ENCODE results near the gene CDKAL1.

Gene CDKAL1

DNA sequence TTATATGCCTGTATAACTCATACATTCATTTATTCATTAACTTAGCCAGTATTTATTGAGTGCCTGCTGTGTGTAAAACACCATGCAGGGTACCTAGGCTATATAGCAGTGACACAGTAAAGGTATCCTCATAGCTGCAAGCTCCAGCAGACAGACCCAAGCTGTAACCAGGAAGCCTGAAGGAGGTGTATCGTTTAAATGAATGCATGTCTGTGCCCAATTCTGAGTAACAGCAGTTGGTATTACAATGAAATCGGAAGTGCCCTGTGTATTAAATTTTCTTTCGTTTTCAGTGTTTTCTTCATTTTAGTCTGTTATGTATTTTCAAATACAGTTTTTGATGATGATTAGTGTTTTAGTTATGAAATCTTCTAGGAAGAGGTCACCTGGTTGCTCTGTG, 573.5 kb downstream of the CDKAL1 start:
- DNase-seq (ENCODE audit: low spot score), result no peak

GRCh38 chr6:21109391-21110178, 575.3 kb downstream of the CDKAL1 start:
- DNase-seq (ENCODE audit: low spot score), result peak; percentile 46

GRCh38 chr6:21110684-21111083, 576.4 kb downstream of the CDKAL1 start:
- DNase-seq (ENCODE audit: low spot score), result no peak

DNA sequence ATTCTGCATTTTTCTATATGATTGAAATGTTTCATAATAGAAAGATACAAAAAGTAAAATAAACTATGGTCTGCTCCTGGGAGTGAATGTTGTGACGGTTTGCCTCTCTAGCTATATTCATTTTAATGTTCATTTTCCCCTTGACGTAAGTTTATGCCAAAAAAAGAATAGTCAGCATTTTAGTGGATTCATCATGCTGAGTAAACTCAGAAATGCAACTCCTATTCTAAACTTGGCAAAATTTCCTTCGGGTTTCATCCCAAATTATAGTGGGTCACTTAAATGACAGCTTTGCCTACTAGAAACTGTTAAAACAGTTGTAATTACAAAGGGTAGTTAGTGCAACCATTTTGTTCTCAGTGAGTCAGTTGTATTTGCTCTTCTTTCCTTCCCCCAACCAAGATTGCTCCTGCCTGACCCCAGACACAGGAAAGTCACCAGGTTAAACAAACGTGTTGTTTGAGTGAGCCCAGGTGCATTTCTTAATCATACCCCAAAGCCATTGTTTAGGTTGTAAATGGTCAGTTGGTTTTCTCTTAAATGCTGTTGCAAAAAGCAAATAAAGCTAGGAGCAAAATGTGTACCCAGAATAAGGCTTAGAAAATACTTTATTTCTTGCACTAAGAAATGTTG, 577.0 kb downstream of the CDKAL1 start:
- DNase-seq (ENCODE audit: low spot score), result no peak

GRCh38 chr6:21115111-21115510, 580.9 kb downstream of the CDKAL1 start:
- peak; percentile 20 for DNase-seq (ENCODE audit: low spot score)

DNA sequence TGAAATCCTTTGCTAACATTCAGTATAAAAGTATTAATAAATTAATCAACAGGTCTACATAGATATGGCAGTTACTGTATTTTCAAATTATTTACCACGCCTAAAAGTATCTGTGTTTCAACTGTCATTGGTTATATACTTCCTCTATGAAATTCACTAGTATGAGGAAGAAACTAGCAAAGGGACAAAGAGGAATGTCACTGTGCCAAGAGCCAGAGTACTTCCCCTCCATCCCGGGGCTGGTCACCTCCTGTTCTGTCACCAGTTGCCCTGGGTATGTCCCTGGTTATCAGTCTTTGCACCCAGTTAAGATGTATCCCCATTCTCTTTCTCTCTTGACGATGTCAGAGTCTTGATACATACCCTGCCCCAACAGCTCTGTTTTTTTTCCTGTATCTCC, 582.5 kb downstream of the CDKAL1 start:
- DNase-seq (ENCODE audit: low spot score), result no peak

- DNase-seq (ENCODE audit: low spot score), result no peak
Measured at GRCh38 chr6:21118216-21118780, 584.0 kb downstream of the CDKAL1 start.

DNA sequence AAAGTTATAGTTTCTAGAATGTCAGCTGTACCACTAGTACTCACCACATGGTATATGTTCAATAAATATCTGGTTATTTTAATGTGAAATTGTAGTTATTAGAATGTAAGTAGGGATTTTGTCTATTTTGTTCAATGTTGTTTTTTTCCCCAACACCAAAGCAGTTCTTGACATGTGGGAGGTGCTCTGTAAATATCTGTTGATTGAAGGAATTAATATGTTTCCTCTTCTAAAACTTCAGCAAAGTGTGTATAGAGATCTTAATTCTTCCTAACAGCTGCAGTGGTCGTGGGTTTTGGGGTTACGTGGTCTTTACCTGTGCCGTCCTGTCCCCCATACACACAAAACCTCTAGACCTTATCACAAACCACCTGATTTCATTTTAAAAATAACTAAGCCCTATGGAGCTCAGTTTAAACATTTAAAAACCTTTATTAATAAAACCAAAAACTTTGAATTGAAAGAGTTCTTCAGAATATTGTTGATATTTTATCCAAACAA, 587.4 kb downstream of the CDKAL1 start:
- DNase-seq (ENCODE audit: low spot score), result no peak

- DNase-seq (ENCODE audit: low spot score), result no peak
Measured at GRCh38 chr6:21123507-21124436, 589.5 kb downstream of the CDKAL1 start.

DNA sequence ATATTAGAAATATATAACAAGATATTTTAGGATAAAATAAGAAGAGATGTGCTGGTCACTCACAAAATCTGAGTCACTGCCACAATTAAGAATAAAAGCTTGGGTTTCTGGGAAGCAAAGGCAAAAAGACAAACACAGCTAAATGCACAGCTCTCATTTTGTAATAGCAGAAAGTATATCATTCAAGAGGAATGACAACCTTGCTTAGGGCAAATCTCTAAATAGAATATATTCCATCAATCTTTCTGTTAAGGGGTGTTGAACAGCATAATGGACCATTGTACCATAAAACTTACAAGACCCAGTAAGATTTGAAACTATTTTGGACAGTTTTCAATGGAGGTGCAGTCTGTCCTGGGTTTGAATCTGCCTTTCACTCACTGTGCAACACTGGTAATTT, 594.3 kb downstream of the CDKAL1 start:
- DNase-seq (ENCODE audit: low spot score), result no peak

DNA sequence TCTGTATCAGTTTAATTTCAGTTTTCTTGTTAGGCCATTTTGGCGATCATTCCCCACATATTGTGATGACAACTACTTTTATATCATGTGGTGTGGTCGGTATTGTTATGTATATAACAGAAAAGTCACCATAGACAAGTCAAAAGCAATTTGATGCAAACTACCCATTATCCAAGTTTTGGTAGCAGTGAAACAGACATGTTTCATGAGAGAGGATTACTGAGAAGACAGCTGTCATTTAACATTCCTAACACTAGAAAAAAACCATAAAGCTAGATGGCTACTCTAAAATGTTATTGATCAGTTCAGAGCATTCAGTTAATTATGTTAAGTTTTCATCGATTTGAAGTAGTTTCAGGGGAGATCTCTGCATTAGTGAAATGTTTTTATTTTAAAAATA, 597.1 kb downstream of the CDKAL1 start:
- no peak for DNase-seq (ENCODE audit: low spot score)

DNA sequence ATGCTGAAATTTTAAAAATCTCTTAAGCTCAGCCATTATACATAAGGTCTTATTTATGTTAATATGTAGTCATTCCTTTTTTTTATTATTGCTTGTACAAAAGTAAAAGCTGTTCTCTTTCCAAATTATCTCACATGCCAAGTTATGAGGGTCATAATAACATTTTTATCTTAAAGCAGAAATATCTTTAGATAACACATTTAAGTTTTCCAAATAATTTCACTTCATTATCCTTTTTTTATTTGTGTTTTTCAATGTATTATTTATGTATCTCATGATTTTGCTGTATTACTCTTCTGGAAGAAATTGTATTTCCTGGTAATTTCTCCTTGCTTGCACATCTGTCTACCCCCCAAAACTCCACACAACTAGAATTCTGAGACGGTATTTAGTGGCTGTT, 598.2 kb downstream of the CDKAL1 start:
- no peak for DNase-seq (ENCODE audit: low spot score)

DNA sequence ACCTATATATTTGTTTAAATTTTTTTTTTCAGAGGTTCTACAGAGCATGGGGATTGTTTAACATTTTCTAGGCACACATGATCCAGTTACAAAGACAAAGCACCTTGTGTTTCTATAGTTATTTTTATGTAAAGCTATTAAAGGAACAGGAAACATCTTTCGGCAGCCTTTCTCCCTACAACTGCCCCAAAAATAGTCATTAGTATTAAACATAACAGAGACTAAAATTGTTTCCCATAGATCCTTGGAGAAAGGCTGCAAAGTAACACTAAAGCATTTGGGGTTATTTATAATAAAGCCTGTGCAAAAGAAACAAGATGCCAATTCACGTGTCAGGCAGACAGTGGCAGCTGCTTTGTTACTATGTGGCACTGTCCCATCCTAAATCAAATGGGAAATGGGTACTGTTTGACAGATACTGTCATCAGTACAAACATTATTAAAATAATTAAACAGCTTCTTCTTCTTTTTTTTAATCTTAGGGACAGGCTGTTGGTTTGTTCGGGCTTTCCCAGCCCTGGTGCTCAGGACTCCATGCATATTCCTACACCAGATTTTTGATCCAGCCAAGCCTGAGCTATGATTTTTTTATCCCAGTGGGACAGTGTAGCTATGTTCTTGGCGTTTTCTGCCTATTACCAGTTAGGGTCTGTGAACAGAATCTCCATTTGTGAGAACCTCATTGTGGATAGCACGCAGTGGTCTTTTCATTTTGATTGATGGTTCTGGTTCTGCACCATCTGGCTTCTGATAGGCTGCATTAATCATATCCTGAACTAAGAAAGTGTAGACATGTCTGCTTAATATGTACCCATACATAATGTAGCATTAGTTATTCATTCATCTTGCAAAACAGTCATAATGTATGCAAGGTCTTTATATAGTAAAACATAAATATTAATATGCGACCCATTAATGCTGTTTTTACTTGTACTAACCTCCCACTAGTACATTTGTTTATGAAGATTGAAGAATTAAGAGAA, 598.9 kb downstream of the CDKAL1 start:
- no peak for DNase-seq (ENCODE audit: low spot score)

DNA sequence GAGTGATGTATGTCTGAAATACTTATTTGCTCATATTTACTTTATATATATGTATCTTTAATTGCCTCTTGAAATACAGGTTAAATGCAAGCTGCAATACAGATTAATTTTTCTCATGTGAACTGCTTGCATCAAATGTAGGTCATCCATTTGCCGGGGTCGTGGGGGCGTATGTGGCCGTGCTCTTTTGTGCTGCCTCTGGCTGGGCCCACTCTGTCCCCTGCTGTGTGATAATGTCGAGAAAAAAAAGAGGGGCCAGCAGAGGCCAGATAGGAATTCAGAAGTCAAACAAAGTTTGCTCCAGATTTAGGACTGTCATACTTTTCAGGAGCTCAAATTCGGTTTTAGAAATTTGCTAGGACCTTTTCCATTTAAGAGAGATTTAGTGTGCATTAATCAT, 599.6 kb downstream of the CDKAL1 start:
- no peak for DNase-seq (ENCODE audit: low spot score)

DNA sequence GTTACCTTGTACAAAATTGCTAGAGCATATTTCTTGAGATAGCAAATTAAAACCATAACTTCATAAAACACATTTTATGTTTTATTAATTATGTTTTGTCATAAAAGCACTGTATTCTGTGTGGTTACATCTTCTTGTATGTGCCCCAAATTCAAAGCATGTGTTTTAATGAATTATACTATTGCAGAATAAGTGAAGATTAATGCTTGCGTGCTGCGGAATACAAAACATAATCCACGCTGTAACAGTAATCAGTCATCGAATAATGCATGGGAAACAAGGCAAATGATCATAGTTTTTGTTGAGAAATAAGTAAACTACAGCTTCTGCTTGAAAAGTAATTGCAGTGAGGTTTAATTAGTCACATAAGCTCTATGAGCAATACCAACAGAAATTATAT, 600.1 kb downstream of the CDKAL1 start:
- DNase-seq (ENCODE audit: low spot score), result no peak

GRCh38 chr6:21135484-21136013, 601.3 kb downstream of the CDKAL1 start:
- no peak for DNase-seq (ENCODE audit: low spot score)

DNA sequence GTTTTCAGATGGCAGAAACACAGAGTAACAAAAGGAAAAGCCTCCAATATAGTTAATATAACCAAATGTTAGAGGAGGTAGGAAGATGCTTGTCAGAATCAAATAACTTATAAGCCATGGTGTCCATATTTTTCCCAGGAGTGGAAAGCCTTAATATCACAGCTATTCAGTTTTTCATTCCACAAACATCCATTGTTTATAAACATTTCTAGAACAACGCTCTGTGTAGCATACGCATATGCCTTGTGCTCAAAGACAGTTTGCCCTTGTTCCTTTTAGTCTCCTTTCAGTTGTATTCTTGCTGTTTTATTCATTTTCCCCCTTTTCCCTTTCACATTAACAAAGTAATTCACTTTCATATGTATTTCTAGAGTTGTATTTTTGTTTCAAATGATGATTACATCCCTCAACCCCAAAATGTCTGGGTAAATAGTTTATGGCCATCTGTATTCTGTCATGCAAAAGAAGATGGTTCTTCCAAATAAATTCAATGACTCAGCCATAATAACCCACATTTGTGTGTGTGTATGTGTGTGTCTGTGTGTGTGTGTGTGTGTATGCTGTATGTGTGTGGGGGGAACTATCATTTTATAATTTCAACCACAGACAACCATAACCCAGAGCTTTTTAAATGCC, 603.6 kb downstream of the CDKAL1 start:
- no peak for DNase-seq (ENCODE audit: low spot score)

- no peak for DNase-seq (ENCODE audit: low spot score)
Measured at GRCh38 chr6:21138336-21139069, 604.2 kb downstream of the CDKAL1 start.

DNA sequence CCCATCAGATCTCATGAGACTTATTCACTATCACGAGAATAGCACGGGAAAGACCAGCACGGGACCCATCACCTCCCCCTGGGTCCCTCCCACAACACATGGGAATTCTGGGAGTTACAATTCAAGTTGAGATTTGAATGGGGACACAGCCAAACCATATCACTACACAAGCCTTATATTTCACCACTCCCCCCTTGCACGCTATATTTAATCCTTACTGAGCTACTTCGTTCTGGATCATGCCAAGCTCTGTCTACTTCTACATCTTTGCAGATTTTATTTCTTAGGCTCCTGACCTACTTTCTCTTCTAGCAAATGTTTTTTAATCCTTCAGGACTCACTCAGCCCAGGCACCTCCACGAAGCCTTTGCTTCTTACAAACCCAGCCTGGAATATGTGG, 606.7 kb downstream of the CDKAL1 start:
- DNase-seq (ENCODE audit: low spot score), result no peak

All from AG20443 (cell line).